Neural progenitor cell (in vitro differentiated cells): ENCODE measurements around the gene GABRA4. TPM values are rescaled to one million over a fixed set of nuclear protein-coding genes. Genes with fewer than 3 reads are reported as not detected.

Experiments
- DNase-seq: peaks from one replicate; pipeline ENCODE4 v3.0.0-alpha.2; 2016; ENCODE audit warnings: low spot score
- H2AFZ ChIP-seq: fragments of 200-600 bp; sonication (generic); replicated peaks from 2 replicates; pipeline ENCODE4 v1.6.1; 2016; ENCODE audit warnings: antibody characterized with exemption
- H3F3A ChIP-seq: fragments of 200-600 bp; sonication (generic); 2 replicates; pipeline ENCODE4 v1.6.1; 2016; ENCODE audit warnings: antibody characterized with exemption, low read depth
- H3K27ac ChIP-seq: fragments of 200-600 bp; sonication (generic); 2 replicates; pipeline ENCODE4 v1.5.1; 2016; ENCODE audit warnings: mild to moderate bottlenecking
- H3K27me3 ChIP-seq: fragments of 200-600 bp; sonication (generic); 2 replicates; pipeline ENCODE4 v1.6.1; 2016; ENCODE audit warnings: mild to moderate bottlenecking, moderate library complexity
- H3K36me3 ChIP-seq: fragments of 200-600 bp; sonication (generic); 2 replicates; pipeline ENCODE4 v1.5.1; 2016
- H3K4me1 ChIP-seq: fragments of 200-600 bp; sonication (generic); 2 replicates; pipeline ENCODE4 v1.6.1; 2016; ENCODE audit warnings: mixed run types
- H3K4me2 ChIP-seq: fragments of 200-600 bp; sonication (generic); 2 replicates; pipeline ENCODE4 v1.6.1; 2016
- H3K4me3 ChIP-seq: fragments of 200-600 bp; sonication (generic); 2 replicates; pipeline ENCODE4 v1.5.1; 2016
- H3K79me2 ChIP-seq: fragments of 200-600 bp; sonication (generic); 2 replicates; pipeline ENCODE4 v1.6.1; 2016; ENCODE audit warnings: low read depth
- H3K9ac ChIP-seq: fragments of 200-600 bp; sonication (generic); 2 replicates; pipeline ENCODE4 v1.6.1; 2016
- H3K9me3 ChIP-seq: fragments of 200-600 bp; sonication (generic); 2 replicates; pipeline ENCODE4 v1.5.1; 2016; ENCODE audit warnings: low read depth
- H4K20me1 ChIP-seq: fragments of 200-600 bp; sonication (generic); 2 replicates; pipeline ENCODE4 v1.6.1; 2016; ENCODE audit warnings: low read depth
- H3K27ac Mint-ChIP-seq: 3 replicates; pipeline ENCODE4 v1.8.0; 2021; ENCODE audit warnings: mixed read lengths
- H3K27me3 Mint-ChIP-seq: 2 replicates; pipeline ENCODE4 v1.8.0; 2022; ENCODE audit warnings: low read depth, mild to moderate bottlenecking, inconsistent platforms, moderate library complexity, mixed read lengths; ENCODE audit not compliant: insufficient read depth
- H3K36me3 Mint-ChIP-seq: 3 replicates; pipeline ENCODE4 v1.8.0; 2021; ENCODE audit warnings: mixed read lengths
- H3K4me1 Mint-ChIP-seq: 3 replicates; pipeline ENCODE4 v1.8.0; 2021; ENCODE audit warnings: mixed read lengths
- H3K4me3 Mint-ChIP-seq: 3 replicates; pipeline ENCODE4 v1.8.0; 2021; ENCODE audit warnings: mild to moderate bottlenecking, moderate library complexity, mixed read lengths
- H3K9me3 Mint-ChIP-seq: 3 replicates; pipeline ENCODE4 v1.8.0; 2020; ENCODE audit warnings: mixed read lengths
- CTCF ChIP-seq: fragments of 200-600 bp; sonication (generic); IDR thresholded peaks from 2 replicates; pipeline ENCODE4 v1.5.1; 2017; ENCODE audit warnings: antibody characterized with exemption, mild to moderate bottlenecking
- EZH2 ChIP-seq: fragments of 200-600 bp; sonication (generic); IDR thresholded peaks from 2 replicates; pipeline ENCODE4 v1.6.1; 2017; ENCODE audit warnings: antibody characterized with exemption, mild to moderate bottlenecking, moderate library complexity
- EZH2phosphoT487 ChIP-seq: fragments of 200-600 bp; sonication (generic); IDR thresholded peaks from 2 replicates; pipeline ENCODE4 v1.6.1; 2017; ENCODE audit warnings: antibody characterized with exemption
- total RNA-seq: library from RNA; depleted of rRNA; stranded (reverse); fragments of >200 nt; gene quantifications from 2 replicates; pipeline ENCODE4 v1.2.3, GENCODE V29; 2015; ENCODE audit warnings: low replicate concordance

The GABRA4 gene
- total RNA-seq, 1 donor from 2014 or later, result not detected

GRCh38 chr4:47000406-47000805, 7.0 kb upstream of the GABRA4 start:
- Mint-ChIP-seq H3K27ac (no peak overlapping the region), H3K27me3 (peaks cover 8% of the 10 kb centered on the region), H3K9me3 (no peaks in the 10 kb centered on the region), H3K4me3 (no peak overlapping the region), H3K4me1 (no peaks in the 10 kb centered on the region), H3K36me3 (no peaks in the 10 kb centered on the region)
- Histone ChIP-seq H3K79me2 (no peaks in the 10 kb centered on the region), H2AFZ (no peak overlapping the region), H3K9me3 (no peaks in the 10 kb centered on the region), H3F3A (no peaks in the 10 kb centered on the region), H4K20me1 (no peaks in the 10 kb centered on the region), H3K4me3 (no peak overlapping the region), H3K4me1 (no peaks in the 10 kb centered on the region), H3K36me3 (no peaks in the 10 kb centered on the region), H3K4me2 (no peak overlapping the region), H3K9ac (no peak overlapping the region), H3K27ac (no peak overlapping the region), H3K27me3 (peaks cover 39% of the 10 kb centered on the region)
- DNase-seq, result no peak
- TF ChIP-seq EZH2 (no peak), EZH2phosphoT487 (no peak), CTCF (no peak)

- H3K4me3 Mint-ChIP-seq, result no peak overlapping the region
- H3K27ac ChIP-seq, result no peak overlapping the region
- H3K36me3 Mint-ChIP-seq, result no peaks in the 10 kb centered on the region
- H3K9ac ChIP-seq, result no peak overlapping the region
- no peaks in the 10 kb centered on the region for H3K9me3 Mint-ChIP-seq
- no peak overlapping the region for H2AFZ ChIP-seq
- DNase-seq, result no peak
- H3K4me1 ChIP-seq, result no peaks in the 10 kb centered on the region
- no peaks in the 10 kb centered on the region for H4K20me1 ChIP-seq
- no peaks in the 10 kb centered on the region for H3K79me2 ChIP-seq
- H3F3A ChIP-seq, result no peaks in the 10 kb centered on the region
- TF ChIP-seq EZH2, result no peak
- no peak for TF ChIP-seq CTCF
- TF ChIP-seq EZH2phosphoT487, result no peak
- H3K27me3 Mint-ChIP-seq, result peaks cover 11% of the 10 kb centered on the region
- H3K4me2 ChIP-seq, result no peak overlapping the region
- H3K4me1 Mint-ChIP-seq, result peaks cover under 1% of the 10 kb centered on the region
- peaks cover 48% of the 10 kb centered on the region for H3K27me3 ChIP-seq
- H3K4me3 ChIP-seq, result no peak overlapping the region
- H3K27ac Mint-ChIP-seq, result no peak overlapping the region
- no peaks in the 10 kb centered on the region for H3K9me3 ChIP-seq
- H3K36me3 ChIP-seq, result no peaks in the 10 kb centered on the region
Observed at GRCh38 chr4:46999566-46999965, 6.2 kb upstream of the GABRA4 start.

- Histone ChIP-seq H3K4me2 (peak overlapping the region; percentile 94), H2AFZ (peak overlapping the region; percentile 98), H3K27ac (no peak overlapping the region), H3K9me3 (no peaks in the 10 kb centered on the region), H3K27me3 (peaks cover 91% of the 10 kb centered on the region), H3K79me2 (no peaks in the 10 kb centered on the region), H3K4me1 (no peaks in the 10 kb centered on the region), H3K4me3 (peak overlapping the region; percentile 70), H3F3A (no peaks in the 10 kb centered on the region), H3K36me3 (no peaks in the 10 kb centered on the region), H3K9ac (no peak overlapping the region), H4K20me1 (peaks cover 12% of the 10 kb centered on the region)
- H3K36me3 Mint-ChIP-seq, result no peaks in the 10 kb centered on the region
- DNase-seq, result peak; percentile 21
- H3K4me1 Mint-ChIP-seq, result peaks cover 17% of the 10 kb centered on the region
- no peak for TF ChIP-seq CTCF
- TF ChIP-seq EZH2, result peak; percentile 61
- peak; percentile 30 for TF ChIP-seq EZH2phosphoT487
- H3K27me3 Mint-ChIP-seq, result peaks cover 34% of the 10 kb centered on the region
- no peak overlapping the region for H3K27ac Mint-ChIP-seq
- no peaks in the 10 kb centered on the region for H3K9me3 Mint-ChIP-seq
- peak overlapping the region; percentile 85 for H3K4me3 Mint-ChIP-seq
Observed at GRCh38 chr4:46994007-46994405, 625 bp upstream of the GABRA4 start.
